ENCODE results near the gene ECI1. TPM values are rescaled to one million over a fixed set of nuclear protein-coding genes. Genes with fewer than 3 reads are reported as not detected.
A peak's percentile ranks its signal among the peaks of the same experiment; 100 is the strongest.

Gene ECI1
- total and polyA plus RNA-seq, 2 of the 13 experiments (the other 11 are each of a cell fraction or from before 2014, with no cell fraction given), result 82.0 to 102 TPM

DNA sequence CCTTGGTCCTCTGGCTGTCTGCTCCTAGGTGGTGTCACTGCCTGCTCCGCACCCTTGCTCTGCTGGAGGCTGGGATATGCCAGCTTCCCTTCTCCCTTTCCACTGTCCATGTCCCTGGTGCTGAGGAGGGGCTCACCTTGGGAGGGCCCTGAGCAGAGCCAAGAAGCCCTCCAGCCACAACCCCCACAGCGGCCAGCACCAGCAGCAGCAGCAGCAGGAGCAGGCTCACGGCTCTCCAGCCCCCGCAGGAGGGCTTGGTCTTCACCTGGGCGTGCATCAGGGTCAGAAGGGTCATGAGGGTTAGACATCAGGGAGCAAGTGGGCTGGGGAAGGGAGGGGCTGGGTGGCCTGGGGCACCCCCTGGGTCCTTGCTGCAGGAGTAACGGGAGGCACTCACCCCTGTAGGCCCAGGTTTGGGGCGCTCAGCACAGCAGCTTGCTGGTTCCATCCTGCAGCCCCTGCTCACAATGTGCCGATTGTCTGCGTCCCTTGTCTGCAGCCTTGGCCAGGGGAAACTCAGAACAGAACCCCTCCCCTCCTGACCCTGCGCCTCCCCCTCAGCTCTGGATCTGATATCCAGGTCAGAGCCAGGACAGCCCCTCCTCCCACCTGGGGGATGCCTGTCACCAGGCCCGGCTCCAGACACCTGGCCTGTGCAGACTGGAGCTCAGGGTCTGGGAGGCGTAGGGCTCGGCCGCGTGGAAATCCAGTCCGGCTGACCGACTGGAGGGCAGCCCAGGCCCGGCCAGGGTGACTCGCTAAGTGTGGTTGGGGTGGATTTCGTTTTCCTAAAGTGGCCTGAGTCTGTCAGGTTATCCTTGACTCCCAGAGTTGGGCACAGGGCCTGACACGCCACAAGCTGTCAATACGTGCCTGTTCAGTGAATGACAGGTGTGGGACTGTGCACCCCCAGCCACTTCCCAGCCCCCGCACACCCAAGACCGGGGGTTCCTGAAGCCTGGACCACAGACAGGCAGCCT is 40.7 kb downstream of the ECI1 start, which contains the start of gene BRICD5 (continued):
- TF ChIP-seq HMGXB3 (CRISPR knock-in tag; IDR thresholded peaks at IDR 0.05; ENCODE audit: borderline replicate concordance) (no peak), KDM3A (CRISPR knock-in tag; IDR thresholded peaks at IDR 0.05; ENCODE audit: low read depth) (no peak), TOE1 (CRISPR knock-in tag; IDR thresholded peaks at IDR 0.05) (no peak; the same call in 1 of the 2 replicates), ADNP (CRISPR knock-in tag; IDR thresholded peaks at IDR 0.05) (no peak), PLRG1 (conservative IDR thresholded peaks at IDR 0.05) (no peak), ZNF672 (CRISPR knock-in tag; IDR thresholded peaks at IDR 0.05) (0 out of 2 replicates have a peak, but pooled peaks have one; percentile 59), ZNF782 (CRISPR knock-in tag; IDR thresholded peaks at IDR 0.05; ENCODE audit: borderline replicate concordance) (no peak), ZNF678 (CRISPR knock-in tag; IDR thresholded peaks at IDR 0.05) (no peak), KDM5A (IDR thresholded peaks at IDR 0.05; ENCODE audit: borderline replicate concordance, low read length) (no peak), ZSCAN9 (CRISPR knock-in tag; IDR thresholded peaks at IDR 0.05; ENCODE audit: borderline replicate concordance) (no peak), ZBTB42 (CRISPR knock-in tag; IDR thresholded peaks at IDR 0.05) (no peak), STAT5B (CRISPR knock-in tag; IDR thresholded peaks at IDR 0.05) (no peak), ASH2L (IDR thresholded peaks at IDR 0.05; ENCODE audit: insufficient read length, low read depth, low read length) (no peak), ZNF772 (CRISPR knock-in tag; IDR thresholded peaks at IDR 0.05) (no peak), ZNF615 (CRISPR knock-in tag; IDR thresholded peaks at IDR 0.05; ENCODE audit: borderline replicate concordance) (no peak), ZNF543 (CRISPR knock-in tag; IDR thresholded peaks at IDR 0.05) (no peak), RAD21 (CRISPR knock-in tag; IDR thresholded peaks at IDR 0.05) (peak; percentile 5; the same call in 1 of the 2 replicates), HNF4G (IDR thresholded peaks at IDR 0.05; ENCODE audit: borderline replicate concordance, low read depth, low read length) (no peak), HNF4G (CRISPR knock-in tag; IDR thresholded peaks at IDR 0.05; ENCODE audit: borderline replicate concordance, low read depth) (0 out of 2 replicates have a peak, but pooled peaks have one; percentile 44), LRRFIP1 (CRISPR knock-in tag; conservative IDR thresholded peaks at IDR 0.05) (no peak), ZNF446 (CRISPR knock-in tag; IDR thresholded peaks at IDR 0.05) (no peak)
- TF ChIP-seq, protein P1, sequence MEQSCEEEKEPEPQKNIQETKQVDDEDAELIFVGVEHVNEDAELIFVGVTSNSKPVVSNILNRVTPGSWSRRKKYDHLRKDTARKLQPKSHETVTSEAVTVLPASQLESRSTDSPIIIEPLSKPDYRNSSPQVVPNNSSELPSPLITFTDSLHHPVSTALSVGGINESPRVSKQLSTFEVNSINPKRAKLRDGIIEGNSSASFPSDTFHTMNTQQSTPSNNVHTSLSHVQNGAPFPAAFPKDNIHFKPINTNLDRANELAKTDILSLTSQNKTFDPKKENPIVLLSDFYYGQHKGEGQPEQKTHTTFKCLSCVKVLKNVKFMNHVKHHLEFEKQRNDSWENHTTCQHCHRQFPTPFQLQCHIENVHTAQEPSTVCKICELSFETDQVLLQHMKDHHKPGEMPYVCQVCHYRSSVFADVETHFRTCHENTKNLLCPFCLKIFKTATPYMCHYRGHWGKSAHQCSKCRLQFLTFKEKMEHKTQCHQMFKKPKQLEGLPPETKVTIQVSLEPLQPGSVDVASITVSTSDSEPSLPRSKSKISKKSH (CRISPR knock-in tag; IDR thresholded peaks at IDR 0.05; ENCODE audit: borderline replicate concordance), result no peak

Data from HepG2 (cell line).